CMK (cell line): ENCODE results near the gene NRDC.
A peak's percentile ranks its signal among the peaks of the same experiment; 100 is the strongest.
"Not testable (repeated sequence)": the region's sequence is repeated elsewhere in the genome, so short reads cannot be mapped to it uniquely, and the experiment has no call there.

Source experiments
- DNase-seq: peaks from one replicate; pipeline ENCODE4 v3.0.0-alpha.2; 2010; ENCODE audit warnings: low read depth

The NRDC gene

GRCh38 chr1:51843948-51844347 is 34.6 kb downstream of the NRDC start:
- no peak for DNase-seq

- no peak for DNase-seq
Observed at GRCh38 chr1:51842261-51842660, 36.3 kb downstream of the NRDC start.

GRCh38 chr1:51840743-51841461 is 37.6 kb downstream of the NRDC start:
- DNase-seq: no peak

- DNase-seq: no peak
Observed at GRCh38 chr1:51840182-51840581, 38.3 kb downstream of the NRDC start.

GRCh38 chr1:51839094-51839493 is 39.4 kb downstream of the NRDC start:
- DNase-seq: no peak

- DNase-seq: no peak
Observed at GRCh38 chr1:51837243-51837642, 41.3 kb downstream of the NRDC start.

- DNase-seq: no peak
Observed at GRCh38 chr1:51833700-51834099, 44.8 kb downstream of the NRDC start.

GRCh38 chr1:51829058-51829457 is 49.5 kb downstream of the NRDC start:
- DNase-seq: no peak

- DNase-seq: no peak
Observed at GRCh38 chr1:51819810-51820209, 58.7 kb downstream of the NRDC start.

- DNase-seq: not testable (repeated sequence)
Observed at GRCh38 chr1:51819021-51819420, 59.5 kb downstream of the NRDC start.

GRCh38 chr1:51818487-51818886 is 60.0 kb downstream of the NRDC start:
- DNase-seq: no peak

GRCh38 chr1:51814513-51814912 is 64.0 kb downstream of the NRDC start:
- no peak for DNase-seq

GRCh38 chr1:51799372-51799771 is 79.2 kb downstream of the NRDC start:
- no peak for DNase-seq

- DNase-seq: no peak
Observed at GRCh38 chr1:51794868-51795267, 83.7 kb downstream of the NRDC start.

GRCh38 chr1:51794260-51794659 is 84.3 kb downstream of the NRDC start:
- DNase-seq: no peak

- no peak for DNase-seq
Observed at GRCh38 chr1:51792864-51793263, 85.7 kb downstream of the NRDC start.

- no peak for DNase-seq
Observed at GRCh38 chr1:51791888-51792287, 86.6 kb downstream of the NRDC start.

- no peak for DNase-seq
Observed at GRCh38 chr1:51790385-51790784, 88.1 kb downstream of the NRDC start.

- no peak for DNase-seq
Observed at GRCh38 chr1:51789342-51789741, 89.2 kb downstream of the NRDC start.

- no peak for DNase-seq
Observed at GRCh38 chr1:51788938-51789337, 89.6 kb downstream of the NRDC start.

GRCh38 chr1:51784997-51785421 is 93.5 kb downstream of the NRDC start:
- DNase-seq: no peak

GRCh38 chr1:51780927-51781326 is 97.6 kb downstream of the NRDC start:
- DNase-seq: no peak

GRCh38 chr1:51776408-51776807 is 102.1 kb downstream of the NRDC start:
- no peak for DNase-seq

- peak; percentile 20 for DNase-seq
Observed at GRCh38 chr1:51768971-51769588, 109.4 kb downstream of the NRDC start.
